ENCODE results near the gene CHGA.

CHGA gene

GRCh38 chr14:92961567-92961855 lies 38.6 kb downstream of the CHGA start:
- no peak for DNase-seq (ENCODE audit: low spot score)

- DNase-seq (ENCODE audit: low spot score), result no peak
Observed at GRCh38 chr14:92962031-92962830, 39.3 kb downstream of the CHGA start.

- DNase-seq (ENCODE audit: low spot score), result no peak
Observed at GRCh38 chr14:92962831-92963095, 39.8 kb downstream of the CHGA start.

GRCh38 chr14:92963301-92964123 lies 40.6 kb downstream of the CHGA start:
- no peak for DNase-seq (ENCODE audit: low spot score)

- DNase-seq (ENCODE audit: low spot score), result no peak
Observed at GRCh38 chr14:92964124-92965109, 41.5 kb downstream of the CHGA start.

- no peak for DNase-seq (ENCODE audit: low spot score)
Observed at GRCh38 chr14:92965281-92965680, 42.3 kb downstream of the CHGA start.

GRCh38 chr14:92967346-92967926 lies 44.5 kb downstream of the CHGA start:
- no peak for DNase-seq (ENCODE audit: low spot score)

GRCh38 chr14:92968291-92969020 lies 45.5 kb downstream of the CHGA start:
- DNase-seq (ENCODE audit: low spot score), result no peak

GRCh38 chr14:92969430-92969829 lies 46.5 kb downstream of the CHGA start:
- no peak for DNase-seq (ENCODE audit: low spot score)

GRCh38 chr14:92969871-92970270 lies 46.9 kb downstream of the CHGA start:
- no peak for DNase-seq (ENCODE audit: low spot score)

- DNase-seq (ENCODE audit: low spot score), result no peak
Observed at GRCh38 chr14:92970271-92970670, 47.3 kb downstream of the CHGA start.

- no peak for DNase-seq (ENCODE audit: low spot score)
Observed at GRCh38 chr14:92971601-92972180, 48.7 kb downstream of the CHGA start.

- DNase-seq (ENCODE audit: low spot score), result peak; percentile 95
Observed at GRCh38 chr14:92973261-92973797, 50.4 kb downstream of the CHGA start.

- peak; percentile 34 for DNase-seq (ENCODE audit: low spot score)
Observed at GRCh38 chr14:92973798-92974372, 50.9 kb downstream of the CHGA start.

- no peak for DNase-seq (ENCODE audit: low spot score)
Observed at GRCh38 chr14:92974541-92975345, 51.8 kb downstream of the CHGA start.

GRCh38 chr14:92976268-92976667 lies 53.3 kb downstream of the CHGA start:
- DNase-seq (ENCODE audit: low spot score), result no peak

- DNase-seq (ENCODE audit: low spot score), result no peak
Observed at GRCh38 chr14:92978229-92979021, 55.5 kb downstream of the CHGA start.

GRCh38 chr14:92980866-92981265 lies 57.9 kb downstream of the CHGA start:
- no peak for DNase-seq (ENCODE audit: low spot score)

GRCh38 chr14:92981726-92982125 lies 58.8 kb downstream of the CHGA start:
- no peak for DNase-seq (ENCODE audit: low spot score)

All from AG08395 (cell line).